Measurements from ENCODE around the gene MCF2L2.

Gene MCF2L2

DNA sequence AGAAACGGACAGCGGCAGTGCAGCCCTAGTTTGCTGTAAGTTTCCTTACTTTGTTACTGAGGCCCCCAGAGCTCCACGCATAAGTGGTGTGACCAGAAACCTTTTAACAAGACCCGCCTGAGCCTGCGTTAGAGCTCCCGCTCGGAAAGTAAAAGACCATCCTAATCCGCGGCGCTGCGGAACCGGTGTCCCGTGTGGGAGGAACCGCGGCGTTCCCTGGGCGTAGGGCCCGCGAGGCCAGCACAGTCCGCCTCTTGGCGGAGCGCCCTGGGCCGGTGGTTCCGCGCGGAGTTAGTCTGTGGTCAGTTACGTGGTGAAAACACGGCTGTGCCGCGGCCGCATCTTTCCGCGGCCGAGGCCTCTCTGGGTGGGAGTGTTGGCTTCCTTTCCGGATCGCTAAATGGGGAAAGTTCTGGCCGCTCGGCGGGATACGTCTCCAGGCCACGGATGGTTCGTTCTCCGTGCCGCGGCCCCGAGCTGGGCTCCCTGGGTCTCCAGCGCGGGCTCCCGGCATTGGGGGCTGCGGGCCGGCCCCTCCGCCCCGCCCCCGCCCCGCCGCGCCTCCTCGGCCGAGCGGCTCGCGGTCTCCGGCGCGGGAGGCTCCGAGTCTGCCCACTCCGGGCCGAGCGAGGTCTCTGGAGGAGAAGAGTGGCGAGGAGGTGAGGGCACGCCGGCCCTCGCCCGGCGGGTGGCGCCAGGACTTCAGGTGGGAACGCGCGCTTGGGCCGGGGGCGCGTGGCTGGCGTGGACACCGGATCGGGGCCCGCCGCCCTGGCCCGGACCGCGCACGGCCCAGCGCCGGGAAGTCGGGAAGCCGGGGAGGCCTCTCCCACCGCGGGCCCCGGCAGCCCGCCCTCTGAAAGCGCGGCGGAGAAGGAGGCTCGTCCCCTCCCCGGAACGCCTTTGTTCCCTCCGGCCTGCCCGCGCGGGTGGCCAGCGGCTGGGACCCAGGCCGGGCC is 174.6 kb downstream of the MCF2L2 start:
- peak; percentile 77 for DNase-seq (ENCODE audit: low read depth)
- TF ChIP-seq CTCF (IDR thresholded peaks at IDR 0.05; ENCODE audit: low read length, missing control alignments) = no peak
- peak overlapping the region; percentile 81 for H3K4me3 ChIP-seq (replicated peaks; ENCODE audit: low read depth, low read length)

DNA sequence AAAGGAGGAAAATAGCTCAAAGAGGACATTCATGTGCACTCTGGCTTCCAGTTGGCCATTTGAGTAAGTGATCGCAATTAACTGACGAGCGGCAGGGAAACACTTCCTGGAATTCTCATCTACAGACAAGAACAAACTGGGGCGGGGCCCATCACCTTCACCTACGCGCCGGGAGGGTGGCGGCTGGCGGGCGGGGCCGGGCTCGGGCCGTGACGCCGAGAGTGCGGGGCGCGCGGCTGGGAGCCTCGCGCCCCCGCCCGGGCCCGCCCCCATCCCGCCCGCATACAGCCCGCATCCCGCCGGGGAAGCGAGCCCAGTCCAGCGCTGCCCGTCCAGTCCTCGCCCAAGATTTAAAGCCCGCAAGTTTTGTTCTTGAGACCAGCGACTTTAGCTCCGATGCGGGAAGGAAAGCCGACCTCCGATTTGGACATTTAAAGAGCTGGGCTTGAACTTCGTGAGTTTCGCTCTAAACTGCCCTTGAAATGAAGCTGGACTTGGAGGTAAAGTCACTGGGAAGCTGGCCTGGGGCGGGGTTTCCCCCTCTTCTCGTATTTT is 175.4 kb downstream of the MCF2L2 start, which contains the start of gene B3GNT5:
B3GNT5 (plus strand) TSS at position 281 of the 555 bp plus-strand sequence. CDS start 16,546 bp downstream, outside the sequence.
- TF ChIP-seq CTCF (IDR thresholded peaks at IDR 0.05; ENCODE audit: low read length, missing control alignments) = no peak
- H3K4me3 ChIP-seq (replicated peaks; ENCODE audit: low read depth, low read length) = peak within 1 kb of the TSS; percentile 81
- no peak for DNase-seq (ENCODE audit: low read depth)

DNA sequence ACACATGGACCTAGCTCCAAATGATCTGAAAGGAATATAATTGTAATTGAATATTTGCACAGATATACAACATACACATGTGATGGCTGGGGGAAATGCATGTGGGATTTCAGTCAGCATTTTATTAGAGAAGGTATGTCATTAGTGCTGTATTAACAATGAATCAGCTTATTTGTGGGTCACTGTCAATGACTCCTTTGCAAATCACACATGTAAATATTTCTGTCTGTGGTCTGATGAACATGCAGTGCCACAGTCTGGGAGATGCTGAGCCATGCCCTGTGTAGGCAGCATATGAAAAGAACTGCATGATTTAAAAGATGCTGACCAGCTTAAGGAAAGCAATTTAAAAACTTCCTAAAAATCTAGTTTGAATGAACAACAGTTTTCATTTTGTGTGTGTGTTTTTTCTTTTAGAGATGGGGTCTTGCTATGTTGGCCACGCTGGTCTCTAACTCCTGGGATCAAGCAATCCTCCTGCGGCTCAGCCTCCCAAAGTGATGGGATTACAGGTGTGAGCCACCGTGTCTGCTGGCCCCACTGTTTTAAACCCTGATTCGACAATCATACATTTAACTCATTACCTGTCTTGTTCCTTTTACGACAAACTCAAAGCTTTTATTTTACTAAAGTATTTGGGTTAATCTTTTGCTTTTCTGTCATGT is 176.2 kb downstream of the MCF2L2 start:
- no peak for DNase-seq (ENCODE audit: low read depth)
- no peak for TF ChIP-seq CTCF (IDR thresholded peaks at IDR 0.05; ENCODE audit: low read length, missing control alignments)
- peak overlapping the region; percentile 81 for H3K4me3 ChIP-seq (replicated peaks; ENCODE audit: low read depth, low read length)

DNA sequence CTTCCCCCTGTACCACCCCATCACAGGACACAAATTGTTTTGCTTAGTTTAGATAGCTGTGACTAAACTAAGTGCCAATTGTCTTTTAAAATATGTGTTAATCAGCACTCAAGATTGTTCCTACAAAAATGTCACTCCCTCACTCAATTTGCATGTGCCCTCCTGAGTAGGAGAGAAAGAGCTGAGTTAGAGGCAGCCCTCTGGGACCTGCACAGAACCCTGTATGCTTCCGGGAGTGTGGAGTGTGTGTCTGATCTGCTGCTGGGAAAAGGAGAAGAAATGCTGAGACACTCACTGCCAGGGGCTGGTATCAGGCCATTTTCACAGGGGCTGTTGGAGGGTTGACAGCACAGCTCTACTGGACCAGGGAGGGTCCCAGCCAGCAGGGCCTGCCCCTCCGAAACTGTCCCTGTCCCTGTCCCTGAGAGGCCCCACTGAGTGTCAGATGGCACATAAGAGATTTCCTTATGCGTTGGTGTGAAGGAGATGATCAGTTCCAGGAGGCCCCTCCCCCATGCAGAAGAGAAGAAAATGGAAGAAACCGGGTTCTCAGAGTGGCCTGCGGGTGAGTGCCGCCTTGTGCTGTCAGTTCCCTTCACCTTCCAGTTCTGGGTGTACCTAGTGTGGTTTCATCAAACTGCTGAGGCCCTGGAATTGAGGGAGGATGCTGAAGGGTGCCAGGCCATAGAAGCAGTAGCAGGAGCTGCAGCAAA is 179.3 kb downstream of the MCF2L2 start:
- DNase-seq (ENCODE audit: low read depth) = no peak
- TF ChIP-seq CTCF (IDR thresholded peaks at IDR 0.05; ENCODE audit: low read length, missing control alignments) = no peak
- H3K4me3 ChIP-seq (replicated peaks; ENCODE audit: low read depth, low read length) = no peak overlapping the region

GRCh38 chr3:183247011-183247589 is 181.3 kb downstream of the MCF2L2 start:
- TF ChIP-seq CTCF (IDR thresholded peaks at IDR 0.05; ENCODE audit: low read length, missing control alignments) = no peak
- peak; percentile 41 for DNase-seq (ENCODE audit: low read depth)
- H3K4me3 ChIP-seq (replicated peaks; ENCODE audit: low read depth, low read length) = no peak overlapping the region

GRCh38 chr3:183244981-183245476 is 183.4 kb downstream of the MCF2L2 start:
- TF ChIP-seq CTCF (IDR thresholded peaks at IDR 0.05; ENCODE audit: low read length, missing control alignments) = no peak
- DNase-seq (ENCODE audit: low read depth) = no peak
- H3K4me3 ChIP-seq (replicated peaks; ENCODE audit: low read depth, low read length) = no peak overlapping the region
